ENCODE data around the gene C14orf180.

- TF ChIP-seq EZH2 (IDR thresholded peaks at IDR 0.05; ENCODE audit: insufficient read depth, poor library complexity, severe bottlenecking) (no peak), EZH2phosphoT487 (IDR thresholded peaks at IDR 0.05; ENCODE audit: insufficient read depth, low read depth) (no peak)
Measured at GRCh38 chr14:104563742-104564615, 15.6 kb upstream of the C14orf180 start.
